Measurements from ENCODE around the gene PPP4R1. TPM values are rescaled to one million over a fixed set of nuclear protein-coding genes. Genes with fewer than 3 reads are reported as not detected.

Gene PPP4R1
- total RNA-seq, 6 donors from 2014 or later: 125 to 239 (median 189) TPM

- Histone ChIP-seq H3K4me3 (no peak overlapping the region), H3K36me3 (peaks cover 0 to 21% (median 9%) of the 10 kb centered on the region in 4 donors), H3K4me1 (no peaks in the 10 kb centered on the region), H3K27ac (no peak overlapping the region), H3K9me3 (no peaks in the 10 kb centered on the region), H3K27me3 (no peaks in the 10 kb centered on the region)
- peak; percentile 65 to 90 (median 82) for TF ChIP-seq CTCF (IDR thresholded peaks at IDR 0.05)
- no peak for TF ChIP-seq POLR2A (IDR thresholded peaks at IDR 0.05)
- no peak for TF ChIP-seq EP300 (IDR thresholded peaks at IDR 0.05)
- TF ChIP-seq POLR2AphosphoS5 (IDR thresholded peaks at IDR 0.05): no peak
- peak; percentile 59 to 79 for ATAC-seq (ENCODE audit: low FRiP score in 2 of 2)
- 63 to 64% methylated on average over 4 of the region's 4 CpGs for WGBS, 2 donors
- DNase-seq: no peak
Measured at GRCh38 chr18:9516437-9517064, 97.8 kb downstream of the PPP4R1 start.

- Histone ChIP-seq H3K4me1 (no peaks in the 10 kb centered on the region), H3K27me3 (no peaks in the 10 kb centered on the region), H3K27ac (no peak overlapping the region), H3K4me3 (no peak overlapping the region), H3K36me3 (peaks cover 0 to 21% (median 9%) of the 10 kb centered on the region in 4 donors), H3K9me3 (no peaks in the 10 kb centered on the region)
- WGBS, 2 donors: 81 to 84% methylated on average over 6 of the region's 6 CpGs
- TF ChIP-seq POLR2A (IDR thresholded peaks at IDR 0.05) (no peak), POLR2AphosphoS5 (IDR thresholded peaks at IDR 0.05) (no peak), EP300 (IDR thresholded peaks at IDR 0.05) (no peak), CTCF (IDR thresholded peaks at IDR 0.05) (no peak)
- no peak for DNase-seq
- ATAC-seq (ENCODE audit: low FRiP score in 2 of 2): no peak
Measured at GRCh38 chr18:9513971-9514512, 100.3 kb downstream of the PPP4R1 start.

GRCh38 chr18:9508446-9509025 lies 105.8 kb downstream of the PPP4R1 start:
- peaks cover 0 to under 1% (median 0%) of the 10 kb centered on the region in 4 donors for H3K9me3 ChIP-seq
- WGBS, 2 donors: 56 to 63% methylated on average over 2 of the region's 2 CpGs
- no peak for TF ChIP-seq POLR2A (IDR thresholded peaks at IDR 0.05)
- no peak for TF ChIP-seq POLR2AphosphoS5 (IDR thresholded peaks at IDR 0.05)
- no peak for TF ChIP-seq EP300 (IDR thresholded peaks at IDR 0.05)
- no peak for TF ChIP-seq CTCF (IDR thresholded peaks at IDR 0.05)
- ATAC-seq (ENCODE audit: low FRiP score in 2 of 2) (no peak), DNase-seq (no peak)
- no peak overlapping the region for H3K4me3 ChIP-seq
- H3K4me1 ChIP-seq: peaks cover 0 to 4% (median 1%) of the 10 kb centered on the region in 4 donors
- no peak overlapping the region for H3K27ac ChIP-seq
- peaks cover 0 to 6% (median 6%) of the 10 kb centered on the region in 4 donors for H3K36me3 ChIP-seq
- no peaks in the 10 kb centered on the region for H3K27me3 ChIP-seq

- Histone ChIP-seq H3K27me3 (no peaks in the 10 kb centered on the region), H3K27ac (no peak overlapping the region), H3K9me3 (peaks cover 0 to 10% (median 6%) of the 10 kb centered on the region in 4 donors), H3K36me3 (no peaks in the 10 kb centered on the region), H3K4me3 (no peak overlapping the region), H3K4me1 (peaks cover 0 to 4% (median 1%) of the 10 kb centered on the region in 4 donors)
- DNase-seq (no peak), ATAC-seq (ENCODE audit: low FRiP score in 2 of 2) (no peak)
- TF ChIP-seq POLR2A (IDR thresholded peaks at IDR 0.05): no peak
- TF ChIP-seq CTCF (IDR thresholded peaks at IDR 0.05): no peak
- no peak for TF ChIP-seq EP300 (IDR thresholded peaks at IDR 0.05)
- no peak for TF ChIP-seq POLR2AphosphoS5 (IDR thresholded peaks at IDR 0.05)
- WGBS, 2 donors: 76 to 86% methylated on average over 2 of the region's 2 CpGs
Measured at GRCh38 chr18:9507565-9508088, 106.7 kb downstream of the PPP4R1 start.

Measured in upper lobe of left lung (tissue), 6 donors.